GM21529 (cell line): ENCODE measurements around the gene TMEM88.

Source experiments
- ATAC-seq: cut with Tn5 transposase; IDR thresholded peaks from one replicate; pipeline ENCODE4 v1.9.1; 2021; ENCODE audit not compliant: unreplicated experiment

TMEM88 gene

GRCh38 chr17:7843536-7844291 is 11.2 kb upstream of the TMEM88 start:
- ATAC-seq, result peak; percentile 33

- ATAC-seq, result peak; percentile 34
These were observed 10.3 kb upstream of the TMEM88 start for GRCh38 chr17:7844292-7845154.

GRCh38 chr17:7845359-7846062 is 9.4 kb upstream of the TMEM88 start:
- ATAC-seq, result no peak

GRCh38 chr17:7846063-7846735 is 8.7 kb upstream of the TMEM88 start:
- no peak for ATAC-seq

- no peak for ATAC-seq
These were observed 7.9 kb upstream of the TMEM88 start for GRCh38 chr17:7846765-7847661.

GRCh38 chr17:7848131-7848579 is 6.7 kb upstream of the TMEM88 start:
- ATAC-seq, result no peak

- ATAC-seq, result no peak
These were observed 6.1 kb upstream of the TMEM88 start for GRCh38 chr17:7848739-7849129.

GRCh38 chr17:7849130-7849750 is 5.6 kb upstream of the TMEM88 start:
- no peak for ATAC-seq

GRCh38 chr17:7849751-7850504 is 4.9 kb upstream of the TMEM88 start:
- ATAC-seq, result no peak

- ATAC-seq, result no peak
These were observed 4.0 kb upstream of the TMEM88 start for GRCh38 chr17:7850701-7851437.

GRCh38 chr17:7851438-7852261 is 3.2 kb upstream of the TMEM88 start:
- ATAC-seq, result peak; percentile 69

GRCh38 chr17:7852262-7852670 is 2.6 kb upstream of the TMEM88 start:
- ATAC-seq, result no peak

GRCh38 chr17:7852919-7853690 is 1.8 kb upstream of the TMEM88 start:
- no peak for ATAC-seq

GRCh38 chr17:7853691-7854038 is 1.2 kb upstream of the TMEM88 start:
- ATAC-seq, result no peak

- no peak for ATAC-seq
These were observed 638 bp upstream of the TMEM88 start for GRCh38 chr17:7854078-7854777.

GRCh38 chr17:7855660-7856010 is 769 bp downstream of the TMEM88 start:
- no peak for ATAC-seq
